Hematopoietic multipotent progenitor cell treated with erythropoietin and hydrocortisone succinate and interleukin-3 and kit ligand, for 8 days (in vitro differentiated cells): ENCODE measurements around the gene RRAS.

Experiments
- DNase-seq: peaks from one replicate; pipeline ENCODE4 v3.0.0-alpha.2; 2015

Gene RRAS

DNA sequence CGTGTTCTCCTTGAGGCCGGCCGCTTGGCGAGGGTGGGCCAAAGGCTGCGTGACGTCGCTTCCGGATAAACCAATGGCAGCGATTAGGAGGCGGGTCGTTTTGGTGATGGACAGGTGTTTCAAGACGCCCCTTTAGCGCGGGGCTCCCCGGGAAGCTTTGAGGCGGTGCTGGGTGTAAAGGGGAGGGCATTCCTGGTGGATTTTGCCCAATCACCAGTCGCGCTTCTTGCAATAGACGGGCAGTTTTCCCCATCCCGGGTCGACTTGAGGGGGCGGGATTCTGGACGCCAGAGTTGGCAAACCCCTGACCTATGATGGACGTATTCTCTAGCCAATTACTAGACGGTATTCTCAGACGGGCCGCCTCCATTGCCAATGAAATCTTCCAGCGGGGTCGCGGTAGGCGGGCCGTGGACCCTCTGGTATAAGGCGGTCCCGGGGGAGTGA is 36.9 kb upstream of the RRAS start:
- DNase-seq, result peak; percentile 100

GRCh38 chr19:49676136-49676783 is 36.3 kb upstream of the RRAS start:
- no peak for DNase-seq

DNA sequence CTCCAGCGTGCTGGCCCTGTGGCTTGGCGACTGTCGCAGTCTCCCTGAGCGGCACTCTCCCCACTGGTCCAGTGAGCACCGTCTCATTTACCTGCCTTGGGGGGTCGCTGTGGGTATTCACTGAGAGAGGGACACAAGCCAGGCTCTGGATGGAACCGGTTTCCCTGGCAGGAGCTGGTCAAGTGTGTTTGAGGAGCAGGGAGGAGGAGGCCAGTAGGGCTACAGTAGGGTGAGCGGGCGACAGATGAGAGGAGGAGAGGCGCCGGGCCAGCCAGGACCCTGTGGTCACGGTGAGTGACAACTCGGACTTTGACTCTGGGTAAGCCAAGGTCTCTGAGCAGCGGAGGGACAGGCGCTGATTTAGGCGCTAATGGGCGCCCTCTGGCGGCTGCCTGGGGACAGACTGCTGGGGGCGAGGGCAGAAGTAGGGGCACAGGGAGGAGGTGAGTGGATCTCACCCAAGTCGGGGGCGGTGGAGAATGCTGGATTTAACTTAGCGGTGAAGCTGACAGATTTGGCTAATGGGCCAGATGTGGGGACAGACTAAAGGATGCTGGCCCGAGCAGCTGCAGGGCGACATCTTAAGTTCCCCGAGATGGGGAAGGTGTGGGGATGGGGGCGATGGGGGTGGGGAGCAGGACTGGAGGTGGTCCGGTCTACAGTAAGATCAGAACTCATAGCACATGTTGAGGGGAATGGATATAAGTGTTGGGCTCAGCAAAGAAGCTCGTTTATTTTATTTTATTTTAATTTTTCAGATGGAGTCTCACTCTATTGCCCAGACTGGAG is 32.4 kb upstream of the RRAS start:
- peak; percentile 71 for DNase-seq

DNA sequence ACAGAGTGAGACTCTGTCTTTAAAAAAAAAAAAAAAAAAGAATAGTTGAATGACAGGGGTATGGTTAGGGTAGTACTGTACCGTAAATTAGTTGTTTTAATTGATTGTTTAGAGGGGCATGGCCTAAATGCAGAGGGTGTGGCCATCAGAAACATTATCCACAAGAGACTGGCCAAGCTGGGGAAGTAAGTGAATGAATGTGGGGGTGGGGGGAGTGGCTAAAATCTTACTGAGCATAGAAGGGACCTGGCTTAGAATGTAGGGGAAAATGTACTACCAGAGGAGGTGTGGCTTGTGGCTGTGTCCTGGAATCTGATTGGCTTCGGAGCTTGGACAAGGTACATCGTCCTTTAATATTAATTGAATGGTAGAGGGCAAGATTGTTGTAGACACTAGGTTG is 29.6 kb upstream of the RRAS start:
- no peak for DNase-seq

DNA sequence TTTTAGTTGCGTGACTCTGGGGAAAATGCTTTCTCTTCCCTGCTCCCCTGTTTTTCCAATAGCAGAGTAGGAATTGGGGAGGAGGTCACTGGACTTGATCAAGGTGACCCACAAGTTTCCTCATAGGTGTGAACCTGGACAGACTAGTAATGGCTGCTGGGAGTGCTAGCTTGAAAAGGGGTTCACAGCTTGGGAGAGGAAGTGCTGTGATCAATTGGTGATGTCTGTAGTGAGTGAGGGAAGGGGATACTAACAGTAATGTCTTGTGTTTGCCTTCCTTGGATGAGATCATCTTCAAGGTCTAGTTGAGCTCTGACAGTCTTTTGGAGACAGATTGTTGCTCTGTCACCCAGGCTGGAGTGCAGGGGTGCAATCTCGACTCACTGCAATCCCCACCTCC is 27.5 kb upstream of the RRAS start:
- no peak for DNase-seq

GRCh38 chr19:49666120-49666444 is 26.1 kb upstream of the RRAS start:
- no peak for DNase-seq

DNA sequence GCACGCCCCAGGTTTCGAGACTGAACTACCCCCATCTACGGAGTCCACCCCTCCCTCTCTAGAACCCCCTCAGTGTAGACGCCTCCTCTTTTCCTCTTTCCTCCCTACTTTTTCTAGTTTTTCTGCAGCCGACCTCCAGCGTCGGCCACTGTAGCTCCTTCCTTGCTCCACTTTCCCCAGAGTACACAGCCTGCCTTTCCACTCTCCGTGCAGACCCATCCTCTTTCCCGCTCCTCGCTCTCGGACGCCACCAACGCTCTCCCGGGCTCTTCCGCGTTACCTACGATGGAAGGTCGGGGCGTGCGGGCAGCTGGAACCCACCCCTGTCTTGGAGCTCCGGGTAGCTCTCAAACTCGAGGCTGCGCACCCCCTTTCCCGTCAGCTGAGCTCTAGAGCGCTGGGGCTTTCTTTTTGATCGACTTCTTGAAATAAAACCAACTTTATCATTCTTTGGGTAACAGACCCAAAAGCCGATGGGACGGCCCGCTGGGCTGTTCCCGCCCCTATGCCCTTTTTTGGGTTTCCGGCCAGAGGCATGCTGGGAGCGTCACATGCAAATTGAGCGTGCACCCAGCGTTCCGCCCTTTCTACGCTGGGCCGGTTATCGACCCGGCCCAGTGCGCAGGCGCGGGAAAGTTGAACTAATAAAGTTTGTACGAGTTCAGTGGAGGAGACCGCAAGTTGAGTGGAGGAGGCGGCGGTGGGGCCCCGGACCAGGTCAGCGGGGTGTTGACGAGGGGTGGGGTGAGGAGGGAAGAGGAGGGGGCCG is 25.6 kb upstream of the RRAS start, which contains the start of the genes BCL2L12 and IRF3:
TSS of gene BCL2L12 (plus strand) at position 583 of the 769 bp plus-strand sequence. CDS start 760 bp downstream, outside the sequence.
TSS of gene IRF3 (minus strand) at position 507 of the 769 bp plus-strand sequence. CDS start 1,019 bp downstream, outside the sequence.
- peak; percentile 98 for DNase-seq

- DNase-seq, result no peak
Observed at GRCh38 chr19:49665036-49665350, 25.1 kb upstream of the RRAS start.

GRCh38 chr19:49664171-49665035 is 24.5 kb upstream of the RRAS start:
- DNase-seq, result peak; percentile 77

DNA sequence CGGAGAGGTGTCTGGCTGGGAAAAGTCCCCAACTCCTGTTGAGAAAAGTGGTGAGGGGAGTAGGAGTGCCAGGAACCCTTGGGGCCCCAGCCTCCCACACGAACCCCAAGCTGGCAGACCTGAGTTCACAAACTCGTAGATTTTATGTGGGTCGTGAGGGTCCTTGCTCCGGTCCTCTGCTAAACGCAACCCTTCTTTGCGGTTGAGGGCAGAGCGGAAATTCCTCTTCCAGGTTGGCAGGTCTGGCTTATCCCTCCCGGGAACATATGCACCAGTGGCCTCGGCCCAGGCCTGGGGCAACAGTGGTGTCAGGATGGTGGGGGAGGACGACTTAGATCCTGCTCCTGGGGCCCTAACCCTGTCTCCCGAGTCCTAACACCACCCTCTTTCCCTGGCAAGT is 23.3 kb upstream of the RRAS start:
- DNase-seq, result no peak

DNA sequence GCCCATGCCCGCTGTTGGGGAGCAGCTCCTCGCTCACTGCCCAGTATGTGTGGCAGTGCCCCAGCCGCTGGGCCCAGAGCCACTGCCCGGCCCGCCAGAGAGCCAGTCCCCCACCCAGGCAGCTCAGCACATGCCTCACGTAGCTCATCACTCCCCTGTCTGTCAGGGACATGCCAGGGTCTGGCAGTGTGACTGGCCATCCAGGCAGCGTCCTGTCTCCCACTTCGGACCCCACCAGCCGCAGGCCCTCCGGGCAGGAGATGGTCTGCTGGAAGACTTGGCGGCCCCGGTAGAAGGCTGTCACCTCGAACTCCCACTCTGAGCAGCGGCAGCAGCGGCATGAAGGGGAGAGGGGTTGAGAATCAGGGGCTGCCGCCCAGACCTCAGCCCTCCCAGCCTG is 22.1 kb upstream of the RRAS start:
- DNase-seq, result no peak

GRCh38 chr19:49660338-49660961 is 20.5 kb upstream of the RRAS start:
- no peak for DNase-seq

GRCh38 chr19:49658566-49659442 is 18.9 kb upstream of the RRAS start:
- DNase-seq, result no peak

- DNase-seq, result no peak
Observed at GRCh38 chr19:49658139-49658517, 18.2 kb upstream of the RRAS start.

- no peak for DNase-seq
Observed at GRCh38 chr19:49657493-49658138, 17.7 kb upstream of the RRAS start.

GRCh38 chr19:49656456-49657109 is 16.6 kb upstream of the RRAS start:
- DNase-seq, result no peak

DNA sequence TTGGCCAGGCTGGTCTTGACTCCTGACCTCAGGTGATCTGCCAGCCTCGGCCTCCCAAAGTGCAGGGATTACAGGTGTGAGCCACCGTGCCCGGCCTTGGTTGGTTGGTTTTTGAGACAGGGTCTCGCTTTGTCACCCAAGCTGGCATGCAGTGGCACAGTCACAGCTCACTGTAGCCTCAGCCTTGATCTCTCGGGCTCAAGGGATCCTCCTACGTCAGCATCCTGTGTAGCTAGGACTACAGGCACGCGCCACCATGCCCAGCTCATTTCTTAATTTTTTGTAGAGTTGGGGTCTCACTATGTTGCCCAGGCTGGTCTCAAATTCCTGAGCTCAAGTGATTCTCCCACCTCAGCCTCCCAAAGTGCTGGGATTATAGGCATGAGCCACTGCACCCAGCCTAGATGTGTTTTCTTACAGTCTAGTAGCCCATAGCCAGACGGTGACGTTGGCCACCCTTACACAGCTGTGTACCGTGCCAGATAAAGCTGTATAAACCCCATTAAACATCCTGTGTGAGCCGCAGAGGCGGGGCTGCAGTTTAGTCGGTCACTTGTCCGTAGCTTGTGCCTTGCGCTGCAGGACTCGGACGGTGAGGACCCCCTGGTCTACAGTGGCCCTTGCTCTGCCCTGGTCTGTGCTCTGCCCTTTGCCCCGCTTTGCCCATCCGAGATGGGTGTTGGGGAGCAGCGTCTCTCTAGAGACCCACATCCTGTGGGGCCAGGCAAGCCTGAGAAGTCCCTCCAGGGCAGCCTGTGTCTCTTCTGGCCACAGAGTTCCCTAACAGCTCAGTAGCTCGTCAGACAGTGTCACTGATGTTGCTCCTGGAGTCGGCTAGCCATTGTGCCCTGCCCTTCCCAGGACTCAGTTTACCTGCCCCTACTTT is 15.9 kb upstream of the RRAS start:
- no peak for DNase-seq

- no peak for DNase-seq
Observed at GRCh38 chr19:49654581-49654980, 14.6 kb upstream of the RRAS start.

- no peak for DNase-seq
Observed at GRCh38 chr19:49653466-49653806, 13.5 kb upstream of the RRAS start.
